Thyroid gland (tissue), 4 donors: ENCODE measurements around the gene TMEM131.

Experiments used
- CTCF ChIP-seq, 6 experiments: fragments of 200-600 bp in 3 of 6; fragments of 450-650 bp in 3 of 6; sonication (generic) in 3 of 6; IDR thresholded peaks; one replicate each; pipeline ENCODE4 v1.5.1; 2016 to 2019; ENCODE audit warnings: antibody characterized with exemption in 6 of 6, mild to moderate bottlenecking in 2 of 6, inconsistent platforms in 1 of 6, moderate library complexity in 1 of 6
- POLR2A ChIP-seq, 2 donors: fragments of 450-650 bp; IDR thresholded peaks; one replicate each; pipeline ENCODE4 v1.6.1; 2017; ENCODE audit warnings: antibody characterized with exemption in 2 of 2, mild to moderate bottlenecking in 2 of 2, moderate library complexity in 1 of 2

DNA sequence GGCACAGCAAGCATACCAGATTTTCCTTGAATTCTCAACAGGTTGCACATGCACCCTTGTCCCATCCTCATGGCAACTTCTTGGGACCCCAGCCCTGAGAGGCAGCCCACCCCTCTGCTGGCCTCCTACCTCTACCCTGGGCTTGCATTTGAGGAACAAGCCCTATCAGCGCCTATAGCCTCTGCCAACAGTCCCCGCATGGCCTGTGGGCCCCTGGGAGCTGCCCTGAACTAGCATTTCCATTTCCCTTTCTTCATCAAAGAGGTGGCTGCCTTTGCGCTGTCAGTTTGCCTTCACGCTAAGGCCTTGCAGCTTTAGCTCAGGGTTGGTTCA, 287.7 kb downstream of the TMEM131 start:
- no peak for TF ChIP-seq POLR2A (IDR thresholded peaks at IDR 0.05)
- TF ChIP-seq CTCF (IDR thresholded peaks at IDR 0.05), result no peak
